Adipocyte (in vitro differentiated cells): ENCODE data around the gene ZNF837.
"Not testable (repeated sequence)": the region's sequence is repeated elsewhere in the genome, so short reads cannot be mapped to it uniquely, and the experiment has no call there.

ENCODE experiments used
- DNase-seq: peaks from one replicate; pipeline ENCODE4 v3.0.0-alpha.2; 2015; ENCODE audit warnings: low read depth
- H3K27me3 ChIP-seq: replicated peaks from 2 replicates; pipeline ENCODE4 v1.7.0; 2013; ENCODE audit warnings: mild to moderate bottlenecking, low read length, moderate library complexity; ENCODE audit not compliant: control insufficient read depth, insufficient read depth
- H3K36me3 ChIP-seq: 2 replicates; pipeline ENCODE4 v1.7.0; 2013; ENCODE audit warnings: low read length, mild to moderate bottlenecking, moderate library complexity; ENCODE audit not compliant: control insufficient read depth, insufficient read depth, severe bottlenecking
- H3K4me1 ChIP-seq: 2 replicates; pipeline ENCODE4 v1.7.0; 2013; ENCODE audit warnings: mild to moderate bottlenecking, low read length, moderate library complexity; ENCODE audit not compliant: control insufficient read depth, insufficient read depth
- H3K4me3 ChIP-seq: 2 replicates; pipeline ENCODE4 v1.7.0; 2013; ENCODE audit warnings: mild to moderate bottlenecking, low read length, moderate library complexity
- H3K9ac ChIP-seq: 2 replicates; pipeline ENCODE4 v1.7.0; 2013; ENCODE audit warnings: mild to moderate bottlenecking, low read length, moderate library complexity
- H3K9me3 ChIP-seq: 2 replicates; pipeline ENCODE4 v1.7.0; 2013; ENCODE audit warnings: mild to moderate bottlenecking, low read length, moderate library complexity; ENCODE audit not compliant: control insufficient read depth

The ZNF837 gene

GRCh38 chr19:58351558-58351878 lies 29.3 kb downstream of the ZNF837 start:
- Histone ChIP-seq H3K27me3 (no peaks in the 10 kb centered on the region), H3K4me3 (no peak overlapping the region), H3K4me1 (peaks cover 22% of the 10 kb centered on the region), H3K9ac (no peak overlapping the region), H3K36me3 (no peaks in the 10 kb centered on the region), H3K9me3 (no peaks in the 10 kb centered on the region)
- no peak for DNase-seq

- no peaks in the 10 kb centered on the region for H3K36me3 ChIP-seq
- no peaks in the 10 kb centered on the region for H3K9me3 ChIP-seq
- no peak for DNase-seq
- no peak overlapping the region for H3K9ac ChIP-seq
- peak overlapping the region; percentile 49 for H3K4me3 ChIP-seq
- no peaks in the 10 kb centered on the region for H3K27me3 ChIP-seq
- peaks cover 17% of the 10 kb centered on the region for H3K4me1 ChIP-seq
Observed at GRCh38 chr19:58350871-58351557, 29.8 kb downstream of the ZNF837 start.

GRCh38 chr19:58350001-58350861 lies 30.6 kb downstream of the ZNF837 start:
- Histone ChIP-seq H3K4me1 (peaks cover 17% of the 10 kb centered on the region), H3K9me3 (no peaks in the 10 kb centered on the region), H3K9ac (peak overlapping the region; percentile 26), H3K27me3 (no peaks in the 10 kb centered on the region), H3K4me3 (peak overlapping the region; percentile 86), H3K36me3 (no peaks in the 10 kb centered on the region)
- no peak for DNase-seq

GRCh38 chr19:58349590-58349989 lies 31.2 kb downstream of the ZNF837 start:
- DNase-seq: no peak

GRCh38 chr19:58348080-58348479 lies 32.8 kb downstream of the ZNF837 start:
- peaks cover 17% of the 10 kb centered on the region for H3K4me1 ChIP-seq
- H3K4me3 ChIP-seq: peak overlapping the region; percentile 86
- H3K27me3 ChIP-seq, H3K9me3 ChIP-seq, H3K36me3 ChIP-seq: not testable (repeated sequence)
- H3K9ac ChIP-seq: peak overlapping the region; percentile 83
- DNase-seq: peak; percentile 11

More at GRCh38 chr19:58349590-58349989, 31.2 kb downstream of the ZNF837 start:
- no peaks in the 10 kb centered on the region for H3K27me3 ChIP-seq
- H3K4me1 ChIP-seq: peaks cover 17% of the 10 kb centered on the region
- H3K9me3 ChIP-seq: no peaks in the 10 kb centered on the region
- no peak overlapping the region for H3K9ac ChIP-seq
- H3K36me3 ChIP-seq: no peaks in the 10 kb centered on the region
- H3K4me3 ChIP-seq: peak overlapping the region; percentile 86

- Histone ChIP-seq H3K9ac (peak overlapping the region; percentile 87), H3K4me1 (peaks cover 17% of the 10 kb centered on the region), H3K9me3 (no peaks in the 10 kb centered on the region), H3K36me3 (no peaks in the 10 kb centered on the region), H3K27me3 (no peaks in the 10 kb centered on the region), H3K4me3 (peak overlapping the region; percentile 86)
- peak; percentile 94 for DNase-seq
Observed at GRCh38 chr19:58346961-58347929, 33.6 kb downstream of the ZNF837 start.

GRCh38 chr19:58345558-58345957 lies 35.3 kb downstream of the ZNF837 start:
- no peak overlapping the region for H3K4me3 ChIP-seq
- no peaks in the 10 kb centered on the region for H3K27me3 ChIP-seq
- H3K9me3 ChIP-seq: no peaks in the 10 kb centered on the region
- H3K4me1 ChIP-seq: peaks cover 17% of the 10 kb centered on the region
- H3K36me3 ChIP-seq: no peaks in the 10 kb centered on the region
- H3K9ac ChIP-seq: no peak overlapping the region
- peak; percentile 21 for DNase-seq

GRCh38 chr19:58338825-58339558 lies 41.8 kb downstream of the ZNF837 start:
- H3K36me3 ChIP-seq: peaks cover 27% of the 10 kb centered on the region
- H3K27me3 ChIP-seq: no peaks in the 10 kb centered on the region
- no peak overlapping the region for H3K4me3 ChIP-seq
- no peaks in the 10 kb centered on the region for H3K9me3 ChIP-seq
- DNase-seq: no peak
- H3K9ac ChIP-seq: no peak overlapping the region
- no peaks in the 10 kb centered on the region for H3K4me1 ChIP-seq

GRCh38 chr19:58338336-58338735 lies 42.5 kb downstream of the ZNF837 start:
- Histone ChIP-seq H3K4me1 (no peaks in the 10 kb centered on the region), H3K27me3 (no peaks in the 10 kb centered on the region), H3K9me3 (no peaks in the 10 kb centered on the region), H3K9ac (no peak overlapping the region), H3K4me3 (no peak overlapping the region), H3K36me3 (peaks cover 27% of the 10 kb centered on the region)
- no peak for DNase-seq

GRCh38 chr19:58336820-58337219 lies 44.0 kb downstream of the ZNF837 start:
- H3K36me3 ChIP-seq: peaks cover 27% of the 10 kb centered on the region
- no peak for DNase-seq
- no peak overlapping the region for H3K4me3 ChIP-seq
- H3K4me1 ChIP-seq: no peaks in the 10 kb centered on the region
- H3K9ac ChIP-seq: no peak overlapping the region
- H3K27me3 ChIP-seq: no peaks in the 10 kb centered on the region
- no peaks in the 10 kb centered on the region for H3K9me3 ChIP-seq
